PC-3 (cell line): ENCODE data around the gene VWA1.

ENCODE experiments used
- CTCF ChIP-seq: fragments of 300-600 bp; sonication (generic); conservative IDR thresholded peaks from 2 replicates; pipeline ENCODE4 v1.5.1; 2017; ENCODE audit warnings: antibody characterized with exemption, low read depth, mild to moderate bottlenecking, low read length
- EZH2phosphoT487 ChIP-seq: fragments of 300-600 bp; sonication (generic); IDR thresholded peaks from 2 replicates; pipeline ENCODE4 v1.6.1; 2018; ENCODE audit warnings: mild to moderate bottlenecking, antibody characterized with exemption, low read length, borderline replicate concordance

GRCh38 chr1:1415751-1416150 is 19.7 kb upstream of the VWA1 start:
- TF ChIP-seq CTCF (no peak), EZH2phosphoT487 (no peak)
